Endometrial microvascular endothelial cells (primary cell): Measurements from ENCODE around the gene SPSB2. TPM values are rescaled to one million over a fixed set of nuclear protein-coding genes. Genes with fewer than 3 reads are reported as not detected.
"Not testable (repeated sequence)": the region's sequence is repeated elsewhere in the genome, so short reads cannot be mapped to it uniquely, and the experiment has no call there.

Source experiments
- in situ Hi-C: cut with HindIII; loops from 2 replicates; pipeline ENCODE4 v1.10.0; 2017; ENCODE audit warnings: low sequenced_read_pairs, low pct_unique_long_range_greater_than_20kb; ENCODE audit errors: inconsistent ontology term
- total RNA-seq: library from RNA; depleted of rRNA; stranded (reverse); fragments of >200 nt; gene quantifications from one replicate; pipeline ENCODE4 v1.2.3, GENCODE V29; 2015; ENCODE audit errors: inconsistent ontology term

Gene SPSB2
- total RNA-seq, 1 donor from 2014 or later = 2.1 TPM

GRCh38 chr12:6904280-6905276 is 31.5 kb upstream of the SPSB2 start, which contains the start of gene LRRC23:
Gene LRRC23 (plus strand): TSS chr12:6904822. CDS start chr12:6905634, 812 bp downstream.
- in situ Hi-C loops = no loop called here

GRCh38 chr12:6903722-6904121 is 30.6 kb upstream of the SPSB2 start:
- in situ Hi-C loops = no loop called here

DNA sequence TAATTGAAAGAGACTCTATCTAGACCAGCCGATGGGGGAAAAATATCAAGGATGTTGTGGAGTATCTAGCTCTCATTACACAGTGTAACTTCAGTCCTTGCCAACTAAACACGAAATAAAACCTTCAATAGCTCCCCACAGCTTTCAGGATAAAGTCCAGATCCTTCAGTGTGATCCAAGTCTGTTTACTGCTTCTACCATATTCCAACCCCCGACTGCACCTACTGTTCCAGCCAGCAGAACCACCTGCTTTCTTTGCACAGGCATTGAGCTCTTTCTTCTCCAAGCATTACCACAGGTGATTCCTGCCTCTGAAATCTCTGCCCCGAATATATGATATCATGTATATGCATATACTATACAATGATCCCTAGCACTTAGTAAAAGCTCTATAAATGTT is 29.3 kb upstream of the SPSB2 start:
- in situ Hi-C loops = no loop called here

DNA sequence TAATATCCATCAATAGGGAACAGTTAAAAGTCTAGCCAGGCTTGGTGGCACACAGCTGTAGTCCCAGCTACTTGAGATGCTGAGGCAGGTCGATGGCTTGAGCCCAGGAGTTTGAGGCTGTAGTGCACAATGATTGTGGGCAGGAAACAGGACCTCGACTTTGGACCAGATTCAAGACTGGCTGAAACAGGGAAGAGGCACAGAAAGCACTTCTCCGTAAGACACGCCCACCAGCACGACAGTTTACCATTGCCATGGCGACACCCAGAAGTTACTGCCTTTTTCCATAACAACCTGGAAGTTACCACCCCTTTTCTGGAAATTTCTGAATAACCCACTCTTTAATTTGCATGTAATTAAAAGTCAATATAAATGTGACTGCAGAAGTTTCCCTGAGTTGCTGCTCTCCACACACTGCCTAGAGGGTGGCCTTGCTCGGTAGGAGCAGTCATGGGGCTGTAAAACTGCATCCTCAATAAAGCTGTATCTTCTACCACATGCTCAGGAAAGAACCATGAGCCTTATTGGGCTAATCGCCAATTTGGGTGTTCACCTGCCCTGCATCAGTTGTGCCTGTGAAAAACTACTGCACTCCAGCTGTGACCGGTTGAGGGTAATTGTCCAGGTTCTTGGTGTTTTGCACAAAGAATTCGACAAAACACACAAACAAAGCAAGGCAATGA is 26.9 kb upstream of the SPSB2 start:
- in situ Hi-C loops = no loop called here

DNA sequence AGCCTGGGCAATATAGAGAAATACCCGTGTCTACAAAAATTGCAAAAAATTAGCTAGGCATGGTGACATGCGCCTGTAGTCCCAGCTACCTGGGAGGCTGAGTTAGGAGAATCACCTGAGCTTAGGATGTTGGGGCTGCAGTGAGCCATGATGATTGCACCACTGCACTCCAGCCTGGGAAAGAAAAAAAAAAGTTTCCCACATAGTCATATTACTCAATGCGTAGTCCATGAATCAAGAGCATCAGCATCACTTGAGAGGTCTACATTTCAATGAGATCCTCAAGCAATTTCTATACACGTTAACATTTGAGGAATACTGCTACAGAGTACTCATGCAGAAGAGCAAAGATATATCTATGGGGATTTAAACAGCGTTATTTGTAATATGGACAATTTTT is 26.3 kb upstream of the SPSB2 start:
- in situ Hi-C loops = no loop called here

GRCh38 chr12:6896846-6897435 is 23.8 kb upstream of the SPSB2 start:
- in situ Hi-C loops = no loop called here

DNA sequence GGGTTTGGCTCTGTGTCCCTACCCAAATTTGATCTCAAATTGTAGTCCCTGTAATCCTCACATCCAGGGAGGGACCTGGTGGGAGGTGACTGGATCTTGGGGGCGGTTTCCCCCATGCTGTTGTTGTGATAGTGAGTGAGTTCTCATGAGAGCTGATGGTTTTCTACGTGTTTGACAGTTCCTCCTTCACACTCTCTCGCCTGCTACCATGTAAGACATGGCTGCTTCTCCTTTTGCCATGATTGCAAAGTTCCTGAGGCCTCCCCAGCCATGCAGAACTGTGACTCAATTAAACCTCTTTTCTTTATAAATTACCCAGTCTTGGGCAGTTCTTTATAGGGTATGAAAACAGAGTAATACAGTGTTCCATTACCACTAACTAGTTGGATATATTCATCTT is 21.2 kb upstream of the SPSB2 start:
- in situ Hi-C loops = no loop called here

- in situ Hi-C loops = not testable (repeated sequence)
Measured at GRCh38 chr12:6892683-6893082, 19.6 kb upstream of the SPSB2 start.

DNA sequence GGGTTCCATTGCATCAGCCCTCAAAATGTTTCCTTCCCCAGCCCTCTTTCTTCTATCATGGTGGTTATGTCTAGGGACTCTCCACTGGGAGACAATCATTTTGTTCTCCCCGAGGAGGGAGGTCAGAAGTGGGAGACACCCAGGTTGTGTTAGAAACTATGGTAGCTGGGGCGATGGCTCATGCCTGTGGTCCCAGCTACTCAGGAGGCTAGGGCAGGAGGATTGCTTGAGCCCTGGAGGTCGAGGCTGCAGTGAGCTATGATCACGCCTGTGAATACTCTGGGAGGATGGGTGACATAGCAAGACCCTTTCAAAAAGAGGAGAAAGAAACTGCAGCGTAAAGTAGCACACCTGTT is 18.5 kb upstream of the SPSB2 start:
- in situ Hi-C loops = no loop called here

DNA sequence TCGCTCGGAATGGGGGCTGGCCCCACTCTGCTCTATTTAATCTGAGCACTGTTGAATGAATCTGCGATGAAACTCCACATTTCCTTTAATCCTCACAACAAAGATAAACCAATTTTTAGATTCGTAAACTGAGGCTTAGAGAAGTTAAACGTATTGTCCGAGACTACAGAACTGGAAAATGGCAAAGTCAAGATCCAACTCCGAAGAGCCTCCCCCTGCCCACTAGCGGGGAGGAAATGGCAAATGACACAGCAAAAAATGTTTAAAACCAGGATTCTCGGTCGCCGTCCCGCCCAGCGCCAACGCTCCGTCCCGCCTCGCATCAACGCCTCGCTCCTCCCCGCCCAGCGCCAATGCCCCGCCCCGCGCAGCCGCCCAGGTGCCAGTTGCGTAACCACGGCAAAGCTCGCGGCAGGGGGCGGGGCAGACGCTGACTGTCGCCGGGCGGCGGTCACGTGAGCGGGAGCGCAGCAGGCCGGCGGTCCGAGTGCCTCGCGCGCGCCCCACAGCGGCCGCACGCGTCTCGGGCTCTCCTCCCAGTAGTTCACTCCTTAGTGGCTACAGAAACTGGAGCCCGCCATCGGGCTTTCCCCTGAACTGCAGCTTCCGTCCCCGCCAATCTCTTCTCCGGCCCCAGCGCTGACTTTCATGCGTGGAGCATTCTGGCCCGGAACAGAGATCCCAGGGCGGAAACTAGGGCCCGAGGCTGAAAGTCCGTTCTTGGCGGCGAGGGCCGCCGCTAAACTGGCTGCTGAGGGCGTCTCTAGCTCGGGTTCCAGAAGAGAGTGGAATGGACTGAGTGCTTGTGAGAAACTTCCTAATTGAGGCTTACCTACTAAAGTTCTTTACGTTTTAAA is 17.9 kb upstream of the SPSB2 start:
- in situ Hi-C loops = no loop called here

- in situ Hi-C loops = not testable (repeated sequence)
Measured at GRCh38 chr12:6889775-6890573, 16.9 kb upstream of the SPSB2 start.

DNA sequence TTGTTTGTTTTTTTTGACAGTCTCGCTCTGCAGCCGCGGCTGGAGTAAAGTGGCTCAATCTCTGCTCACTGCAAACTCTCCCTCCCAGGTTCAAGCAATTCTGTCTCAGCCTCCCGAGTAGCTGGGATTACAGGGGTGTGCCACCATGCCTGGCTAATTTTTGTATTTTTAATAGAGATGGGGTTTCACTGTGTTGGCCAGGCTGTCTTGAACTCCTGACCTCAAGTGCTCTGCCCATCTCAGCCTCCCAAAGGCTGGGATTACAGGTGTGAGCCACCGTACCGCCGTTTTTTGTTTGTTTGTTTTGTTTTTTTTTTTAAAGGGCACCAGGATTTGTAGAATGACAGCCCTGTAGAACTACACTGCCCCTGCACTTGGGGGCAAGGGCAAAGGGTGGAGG is 15.7 kb upstream of the SPSB2 start:
- in situ Hi-C loops = not testable (repeated sequence)

DNA sequence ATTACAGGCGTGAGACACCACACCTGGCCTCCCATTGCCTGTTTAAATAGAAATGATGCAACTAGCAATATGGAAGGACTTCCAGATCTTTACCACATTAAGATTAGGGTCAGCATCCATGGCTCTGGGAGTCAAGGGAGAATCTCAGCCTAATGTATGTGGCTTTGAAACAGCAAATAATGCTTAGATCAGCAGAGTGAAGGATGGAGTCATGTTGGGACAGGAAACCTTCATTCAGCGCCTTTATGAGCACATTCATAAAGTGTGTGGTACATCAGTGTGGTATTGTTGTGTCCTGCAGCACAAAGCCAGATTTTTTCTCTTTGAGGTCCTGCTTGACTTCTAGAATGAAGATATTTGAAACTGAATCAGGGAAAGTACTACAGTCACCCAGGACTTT is 15.3 kb upstream of the SPSB2 start:
- in situ Hi-C loops = no loop called here

DNA sequence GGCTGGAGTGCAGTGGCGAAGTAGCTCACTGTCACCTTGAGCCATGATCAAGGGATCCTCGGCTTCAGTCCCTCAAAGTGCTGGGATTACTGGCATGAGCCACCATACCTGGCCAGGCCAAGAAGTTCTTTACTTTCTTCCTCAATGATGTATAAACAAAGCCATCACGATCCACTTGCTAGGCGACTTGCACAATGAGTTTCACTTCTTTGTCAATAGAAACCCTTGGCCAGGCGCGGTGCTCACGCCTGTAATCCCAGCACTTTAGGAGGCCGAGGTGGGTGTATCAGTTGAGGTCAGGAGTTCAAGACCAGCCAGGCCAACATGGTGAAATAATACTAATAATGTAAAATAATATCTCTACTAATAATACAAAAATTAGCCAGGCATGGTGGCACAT is 14.4 kb upstream of the SPSB2 start:
- in situ Hi-C loops = no loop called here

DNA sequence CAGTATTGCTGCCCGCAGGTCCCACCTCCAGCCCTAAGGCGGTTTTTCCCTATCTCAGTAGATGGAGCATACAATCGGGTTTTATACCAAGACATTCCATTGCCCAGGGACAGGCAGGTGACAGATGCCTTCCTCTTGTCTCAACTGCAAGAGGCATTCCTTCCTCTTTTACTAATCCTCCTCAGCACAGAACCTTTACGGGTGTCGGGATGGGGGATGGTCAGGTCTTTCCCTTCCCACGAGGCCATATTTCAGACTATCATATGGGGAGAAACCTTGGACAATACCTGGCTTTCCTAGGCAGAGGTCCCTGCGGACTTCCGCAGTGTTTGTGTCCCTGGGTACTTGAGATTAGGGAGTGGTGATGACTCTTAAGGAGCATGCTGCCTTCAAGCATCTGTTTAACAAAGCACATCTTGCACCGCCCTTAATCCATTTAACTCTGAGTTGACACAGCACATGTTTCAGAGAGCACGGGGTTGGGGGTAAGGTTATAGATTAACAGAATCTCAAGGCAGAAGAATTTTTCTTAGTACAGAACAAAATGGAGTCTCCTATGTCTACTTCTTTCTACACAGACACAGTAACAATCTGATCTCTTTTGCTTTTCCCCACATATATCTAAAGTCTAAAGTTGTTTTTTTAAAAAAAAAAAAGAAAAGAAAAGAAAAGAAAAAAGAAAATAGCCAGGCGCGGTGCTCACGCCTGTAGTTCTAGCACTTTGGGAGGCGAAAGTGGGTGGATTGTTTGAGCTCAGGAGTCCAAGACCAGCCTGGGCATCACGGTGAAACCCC is 13.3 kb upstream of the SPSB2 start:
- in situ Hi-C loops = not testable (repeated sequence)

DNA sequence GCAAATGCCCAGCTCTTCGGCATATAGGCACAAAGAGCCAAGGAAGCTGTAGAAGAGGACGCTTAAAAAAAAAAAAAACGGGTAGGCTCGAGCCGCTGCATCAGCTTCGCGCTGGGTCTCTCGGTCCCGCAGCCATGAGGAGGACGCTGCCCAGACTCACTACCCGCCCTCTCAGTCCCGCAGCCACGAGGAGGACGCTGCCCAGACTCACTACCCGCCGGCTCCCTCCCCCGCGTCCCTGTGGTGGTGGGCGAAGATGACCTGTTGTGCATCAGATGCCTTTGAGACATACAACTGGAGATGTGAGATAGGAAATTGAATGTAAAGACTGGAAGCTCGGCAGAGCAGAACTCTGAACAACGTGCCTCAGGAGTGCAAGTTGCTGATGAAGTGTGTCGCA is 11.4 kb upstream of the SPSB2 start:
- in situ Hi-C loops = no loop called here

- in situ Hi-C loops = no loop called here
Measured at GRCh38 chr12:6883683-6884082, 10.6 kb upstream of the SPSB2 start.
